CMK (cell line): ENCODE data around the gene SLC45A1.
"Not testable (repeated sequence)": the region's sequence is repeated elsewhere in the genome, so short reads cannot be mapped to it uniquely, and the experiment has no call there.

ENCODE experiments used
- DNase-seq: peaks from one replicate; pipeline ENCODE4 v3.0.0-alpha.2; 2010; ENCODE audit warnings: low read depth

The SLC45A1 gene

GRCh38 chr1:8317647-8318381 lies at the start of gene SLC45A1:
SLC45A1 (plus strand) TSS chr1:8318114; CDS start chr1:8324330, 6,216 bp downstream.
- DNase-seq, result no peak

GRCh38 chr1:8273036-8273435 lies 44.9 kb upstream of the SLC45A1 start:
- DNase-seq, result no peak

GRCh38 chr1:8274352-8274751 lies 43.6 kb upstream of the SLC45A1 start:
- DNase-seq, result no peak

- DNase-seq, result no peak
These were observed 41.6 kb upstream of the SLC45A1 start for GRCh38 chr1:8276173-8276914.

GRCh38 chr1:8276932-8277331 lies 41.0 kb upstream of the SLC45A1 start:
- DNase-seq, result no peak

- DNase-seq, result not testable (repeated sequence)
These were observed 39.2 kb upstream of the SLC45A1 start for GRCh38 chr1:8278677-8279076.

GRCh38 chr1:8281843-8282509 lies 35.9 kb upstream of the SLC45A1 start:
- no peak for DNase-seq

- no peak for DNase-seq
These were observed 34.6 kb upstream of the SLC45A1 start for GRCh38 chr1:8283058-8283884.

GRCh38 chr1:8284127-8284526 lies 33.8 kb upstream of the SLC45A1 start:
- no peak for DNase-seq

- no peak for DNase-seq
These were observed 32.8 kb upstream of the SLC45A1 start for GRCh38 chr1:8285103-8285502.

- DNase-seq, result no peak
These were observed 31.9 kb upstream of the SLC45A1 start for GRCh38 chr1:8285965-8286364.

GRCh38 chr1:8293118-8293517 lies 24.8 kb upstream of the SLC45A1 start:
- no peak for DNase-seq

GRCh38 chr1:8293641-8294169 lies 24.2 kb upstream of the SLC45A1 start:
- DNase-seq, result no peak

- no peak for DNase-seq
These were observed 23.7 kb upstream of the SLC45A1 start for GRCh38 chr1:8294170-8294697.

- no peak for DNase-seq
These were observed 20.7 kb upstream of the SLC45A1 start for GRCh38 chr1:8297245-8297644.

GRCh38 chr1:8299963-8300362 lies 18.0 kb upstream of the SLC45A1 start:
- no peak for DNase-seq

GRCh38 chr1:8302081-8302956 lies 15.6 kb upstream of the SLC45A1 start:
- no peak for DNase-seq

GRCh38 chr1:8303141-8303540 lies 14.8 kb upstream of the SLC45A1 start:
- DNase-seq, result no peak

- no peak for DNase-seq
These were observed 14.0 kb upstream of the SLC45A1 start for GRCh38 chr1:8303876-8304275.

- DNase-seq, result no peak
These were observed 10.3 kb upstream of the SLC45A1 start for GRCh38 chr1:8307628-8308027.
